ENCODE data around the gene SGTA. TPM values are rescaled to one million over a fixed set of nuclear protein-coding genes. Genes with fewer than 3 reads are reported as not detected.
"Not testable (repeated sequence)": the region's sequence is repeated elsewhere in the genome, so short reads cannot be mapped to it uniquely, and the experiment has no call there.

Gene SGTA, protein sequence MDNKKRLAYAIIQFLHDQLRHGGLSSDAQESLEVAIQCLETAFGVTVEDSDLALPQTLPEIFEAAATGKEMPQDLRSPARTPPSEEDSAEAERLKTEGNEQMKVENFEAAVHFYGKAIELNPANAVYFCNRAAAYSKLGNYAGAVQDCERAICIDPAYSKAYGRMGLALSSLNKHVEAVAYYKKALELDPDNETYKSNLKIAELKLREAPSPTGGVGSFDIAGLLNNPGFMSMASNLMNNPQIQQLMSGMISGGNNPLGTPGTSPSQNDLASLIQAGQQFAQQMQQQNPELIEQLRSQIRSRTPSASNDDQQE
- total RNA-seq (2014; rRNA removed; shearing (Covaris generic)), result 122 and 127 TPM in 2 replicates

DNA sequence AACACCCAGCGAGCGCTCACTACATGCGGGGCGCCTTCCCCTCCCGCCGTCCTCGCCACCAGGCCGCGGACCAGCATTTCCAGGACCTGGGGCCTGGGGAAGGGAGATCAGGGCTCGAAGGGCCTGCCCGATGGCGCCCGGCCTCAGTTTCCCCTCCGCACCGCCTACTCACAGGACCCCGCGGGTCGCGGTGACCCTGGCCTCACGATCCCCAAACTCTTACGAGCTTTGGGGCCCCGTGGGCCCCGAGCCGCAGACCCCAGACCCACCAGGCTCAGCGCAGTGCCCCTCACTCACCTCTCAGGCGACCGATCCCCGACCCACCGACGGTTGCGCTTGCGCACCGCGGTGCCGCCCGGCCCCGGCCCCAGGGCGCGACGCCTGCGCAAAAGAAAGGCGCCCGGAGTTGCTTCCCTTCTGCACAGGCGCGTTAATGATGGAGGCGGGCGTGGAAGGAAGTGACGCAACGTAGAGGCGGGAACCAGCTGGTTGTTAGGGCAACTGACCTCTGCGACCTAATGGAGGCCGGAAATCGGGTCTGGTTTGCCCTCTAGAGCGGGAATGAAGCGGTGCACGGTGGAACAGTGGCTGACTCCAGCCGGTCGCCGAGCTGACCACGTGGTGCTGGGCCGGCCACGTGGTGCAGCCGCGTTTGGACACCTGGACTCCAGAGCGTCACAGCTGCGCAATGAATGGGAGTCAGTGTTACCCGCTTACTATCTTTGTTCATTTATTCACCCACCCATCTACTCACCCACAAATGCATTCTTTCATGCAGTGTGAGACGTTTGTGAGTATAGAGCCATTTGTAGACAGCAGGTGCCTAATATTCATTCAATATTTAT lies at the start of gene SGTA:
Gene SGTA, minus strand, starts transcription at position 338 of the 845 bp plus-strand sequence. CDS start 14,205 bp downstream, outside the sequence.
- DNase-seq (ENCODE audit: low spot score), result peak; percentile 97

DNA sequence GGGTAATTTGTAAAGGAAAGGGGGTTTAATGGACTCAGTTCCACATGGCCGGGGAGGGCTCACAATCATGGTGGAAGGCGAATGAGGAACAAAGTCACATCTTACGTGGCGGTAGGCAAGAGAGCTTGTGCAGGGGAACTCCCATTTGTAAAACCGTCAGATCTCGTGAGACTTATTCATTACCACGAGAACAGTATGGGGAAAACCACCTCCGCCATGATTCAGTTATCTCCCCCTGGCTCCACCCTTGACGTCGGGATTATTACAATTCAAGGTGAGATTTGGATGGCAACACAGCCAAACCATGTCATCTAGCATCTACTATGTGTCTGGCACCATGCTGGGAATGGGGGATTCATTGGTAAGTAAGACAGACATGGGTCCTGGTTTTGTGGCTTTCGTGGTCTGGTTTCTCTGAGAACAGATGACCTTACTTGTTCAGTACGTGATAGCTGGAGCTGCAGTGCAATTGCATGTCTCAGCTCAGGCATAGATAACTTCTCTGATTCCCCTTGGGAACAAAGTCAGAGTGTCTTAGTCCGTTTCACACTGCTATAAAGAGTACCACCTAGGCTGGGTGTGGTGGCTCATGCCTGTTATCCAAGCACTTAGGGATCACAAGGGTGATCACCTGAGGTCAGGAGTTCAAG lies 44.9 kb upstream of the SGTA start:
- no peak for DNase-seq (ENCODE audit: low spot score)

DNA sequence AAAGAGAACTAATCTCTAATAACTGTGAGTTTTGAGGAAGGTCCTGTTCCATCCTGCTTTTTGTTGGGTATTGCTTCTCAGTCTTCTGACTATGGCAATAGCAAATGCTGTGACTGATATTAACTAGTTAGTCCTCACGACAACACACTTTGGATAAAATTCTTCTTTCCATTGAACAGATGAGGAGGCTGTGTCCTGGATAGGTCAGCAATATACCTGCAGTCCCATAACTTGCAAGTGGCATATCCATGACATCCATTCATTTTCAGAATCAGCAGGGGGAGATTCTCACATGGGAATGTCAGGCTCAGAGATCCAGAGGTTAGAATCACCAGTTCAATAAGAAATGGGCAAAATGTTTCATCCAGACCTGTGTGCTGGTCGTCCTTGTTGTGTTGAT lies 43.9 kb upstream of the SGTA start:
- DNase-seq (ENCODE audit: low spot score), result no peak

DNA sequence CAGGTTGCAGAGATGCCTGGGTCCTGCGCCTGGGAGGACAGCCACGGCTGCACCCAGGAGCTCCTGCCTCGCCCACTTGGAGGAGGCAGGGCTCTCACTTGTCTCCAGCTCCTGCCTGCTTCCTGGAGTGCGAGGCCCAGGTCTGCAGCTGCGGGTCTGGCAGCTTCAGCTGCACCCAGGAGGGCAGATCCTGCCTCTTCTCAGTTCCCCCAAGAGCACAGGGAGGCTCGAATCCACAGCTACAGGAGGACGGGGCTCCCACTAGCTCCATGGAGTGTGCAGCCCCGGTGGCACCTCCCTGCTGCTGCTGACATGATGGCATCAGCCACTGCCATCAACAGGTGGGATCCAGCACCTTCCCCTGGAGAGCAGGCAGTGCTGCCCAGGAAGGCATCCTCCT lies 41.1 kb upstream of the SGTA start:
- DNase-seq (ENCODE audit: low spot score), result no peak

DNA sequence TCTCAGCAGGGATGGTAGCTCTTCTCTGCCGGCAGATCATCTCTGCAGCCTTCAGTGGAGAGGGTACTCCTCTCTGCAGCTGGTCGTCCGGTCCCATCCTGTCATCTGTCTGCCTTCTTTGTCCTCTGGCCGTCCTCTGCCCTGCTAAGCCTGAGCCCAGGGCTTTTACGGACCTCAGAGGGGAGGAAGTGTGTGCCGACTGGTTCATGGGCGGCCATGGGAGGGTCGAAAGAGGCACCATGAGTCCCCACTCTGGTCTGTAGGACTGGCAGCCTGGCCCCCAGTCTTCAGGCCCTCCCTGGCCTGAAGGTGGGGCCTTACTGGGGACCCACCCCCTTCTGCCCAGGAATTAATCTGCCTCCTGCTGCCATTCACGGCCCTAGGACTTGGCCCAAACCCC lies 40.6 kb upstream of the SGTA start:
- no peak for DNase-seq (ENCODE audit: low spot score)

DNA sequence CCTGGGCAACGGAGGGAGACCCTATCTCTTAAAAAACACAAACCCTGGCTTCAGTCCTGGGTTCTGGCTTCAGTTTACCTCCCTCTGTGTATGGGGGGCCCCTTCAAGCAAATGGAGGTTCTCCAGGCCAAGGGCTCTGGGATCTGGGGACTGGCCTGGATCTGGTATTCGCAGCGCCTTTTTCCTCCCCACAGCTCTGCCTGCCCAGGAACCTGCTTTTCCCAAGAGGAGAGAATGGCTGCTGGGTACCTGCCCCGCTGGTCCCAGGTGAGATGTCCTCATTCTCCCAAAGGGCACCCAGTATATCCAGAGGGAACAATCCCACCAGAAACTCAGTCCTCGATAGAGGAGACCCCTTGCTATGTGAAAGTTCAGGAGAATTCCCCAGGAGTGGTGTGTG lies 39.8 kb upstream of the SGTA start:
- DNase-seq (ENCODE audit: low spot score), result no peak

DNA sequence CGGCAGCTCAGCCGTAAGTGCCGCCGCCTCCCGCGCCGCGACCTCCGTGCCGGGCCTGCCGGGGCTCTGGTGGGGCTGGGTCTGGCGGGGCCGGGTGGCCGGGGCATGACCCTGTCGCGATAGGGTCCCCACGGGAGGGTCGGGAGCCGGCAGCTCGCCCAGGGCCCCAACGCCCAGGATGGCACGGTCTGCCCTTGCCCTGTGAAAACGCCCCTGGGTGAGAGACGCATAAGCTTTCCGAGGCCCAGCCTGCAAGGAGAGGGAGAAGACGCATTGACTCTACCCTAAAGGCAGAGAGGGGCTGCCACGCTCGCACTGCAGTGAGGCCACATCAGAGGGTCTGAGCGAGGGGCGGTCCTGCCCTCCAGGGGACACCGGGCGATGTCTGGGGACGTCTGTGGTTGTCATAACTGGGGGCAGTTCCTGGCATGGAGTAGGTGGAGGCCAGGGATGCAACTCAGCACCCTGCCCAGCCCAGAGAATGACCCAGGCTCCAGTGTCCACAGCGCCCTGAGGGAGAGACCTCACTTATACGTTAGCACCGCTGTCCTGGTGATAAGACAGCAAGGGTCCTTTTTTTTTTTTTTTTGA lies 37.1 kb upstream of the SGTA start:
- no peak for DNase-seq (ENCODE audit: low spot score)

DNA sequence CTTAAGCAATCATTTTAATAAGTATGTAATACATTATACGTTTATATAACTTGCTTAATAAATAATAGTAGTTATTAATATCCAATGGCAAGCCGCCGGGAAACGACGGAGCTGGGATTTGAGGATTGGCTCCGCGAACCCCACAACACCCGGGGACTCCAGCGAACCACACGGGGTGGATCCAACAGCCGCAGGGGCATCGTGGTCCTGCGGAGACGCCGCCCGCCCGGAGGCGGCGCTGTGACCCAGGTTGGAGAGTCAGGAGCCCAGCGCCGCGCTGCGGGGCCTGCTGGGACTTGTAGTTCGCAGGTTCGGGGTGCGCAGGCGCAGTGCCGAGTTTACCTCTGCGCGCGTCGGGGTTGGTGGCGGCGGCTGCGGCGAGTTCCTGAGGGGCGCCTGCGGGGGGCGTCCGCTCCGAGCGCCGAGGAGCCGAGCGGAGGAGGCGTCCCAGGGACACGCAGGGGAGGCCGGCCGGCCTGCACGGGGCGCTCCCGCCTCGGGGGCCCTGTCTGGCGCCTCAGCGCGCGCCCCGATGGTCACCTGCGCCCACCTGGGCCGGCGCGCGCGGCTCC lies 36.6 kb upstream of the SGTA start, which contains the start of gene ZNF554:
Gene ZNF554, plus strand, starts transcription at position 329 of the 572 bp plus-strand sequence. Its CDS starts 204 bp downstream, at position 533.
- DNase-seq (ENCODE audit: low spot score), result peak; percentile 93

DNA sequence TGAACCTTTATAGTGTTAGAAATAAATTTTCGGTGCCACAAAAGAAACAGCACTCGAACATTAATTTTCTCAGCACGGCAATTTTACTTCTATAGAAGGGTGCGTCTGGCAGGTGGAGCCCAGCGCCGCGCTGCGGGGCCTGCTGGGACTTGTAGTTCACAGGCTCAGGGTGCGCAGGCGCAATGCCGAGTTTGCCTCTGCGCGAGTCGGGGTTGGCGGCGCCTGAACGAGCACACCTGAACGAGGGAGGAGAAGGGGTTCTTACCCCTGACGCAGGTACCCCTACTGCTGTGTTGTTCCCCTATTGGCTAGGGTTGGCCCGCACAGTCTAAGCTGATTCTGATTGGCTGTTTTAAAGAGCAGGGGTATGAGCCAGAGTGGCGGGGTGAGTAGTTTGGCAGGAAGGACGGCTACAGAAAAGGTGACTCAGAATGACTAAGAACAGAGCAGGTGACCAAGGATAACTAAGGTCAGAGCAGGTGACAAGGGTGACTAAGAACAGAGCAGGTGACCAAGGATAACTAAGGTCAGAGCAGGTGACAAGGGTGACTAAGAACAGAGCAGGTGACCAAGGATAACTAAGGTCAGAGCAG lies 34.3 kb upstream of the SGTA start:
- DNase-seq (ENCODE audit: low spot score), result not testable (repeated sequence)

DNA sequence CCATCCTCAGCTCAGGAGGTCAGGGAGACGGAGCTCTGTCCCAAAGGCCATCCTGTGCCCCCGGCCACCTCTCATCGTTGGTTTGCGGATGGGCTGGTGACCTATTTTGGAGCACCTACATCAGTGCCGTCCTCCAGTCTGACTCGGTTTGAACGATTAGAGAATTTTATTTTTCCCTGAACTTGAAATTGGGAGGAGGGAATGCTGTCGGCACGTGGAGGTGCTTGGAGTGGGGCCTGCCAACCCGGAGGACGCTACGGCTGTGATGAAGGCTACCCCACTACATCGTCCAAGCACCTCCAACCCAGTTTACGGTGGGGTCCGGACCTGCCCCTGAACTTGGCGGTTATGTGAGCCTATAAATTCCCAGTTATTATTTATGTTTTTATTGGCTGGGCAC lies 33.6 kb upstream of the SGTA start:
- DNase-seq (ENCODE audit: low spot score), result no peak

DNA sequence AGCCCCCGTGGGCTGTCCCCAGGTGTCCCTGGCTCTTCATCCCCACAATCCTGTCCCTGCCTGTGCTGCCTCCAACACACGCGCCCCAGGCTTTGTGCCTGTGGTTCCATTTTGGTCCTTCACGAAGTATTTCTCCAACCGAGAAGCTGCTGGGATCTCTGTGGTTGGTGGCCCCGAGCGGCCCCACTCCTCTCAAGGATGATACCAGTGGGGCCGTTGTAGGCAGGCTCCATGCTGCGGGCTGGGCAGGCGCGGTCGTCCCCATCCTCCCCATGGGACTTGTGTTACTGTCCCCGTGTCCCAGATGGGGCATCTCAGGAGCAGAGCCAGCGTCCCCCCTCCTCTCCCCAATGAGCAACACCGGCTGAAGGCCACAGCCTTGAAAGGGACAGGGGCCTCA lies 32.9 kb upstream of the SGTA start:
- DNase-seq (ENCODE audit: low spot score), result no peak

DNA sequence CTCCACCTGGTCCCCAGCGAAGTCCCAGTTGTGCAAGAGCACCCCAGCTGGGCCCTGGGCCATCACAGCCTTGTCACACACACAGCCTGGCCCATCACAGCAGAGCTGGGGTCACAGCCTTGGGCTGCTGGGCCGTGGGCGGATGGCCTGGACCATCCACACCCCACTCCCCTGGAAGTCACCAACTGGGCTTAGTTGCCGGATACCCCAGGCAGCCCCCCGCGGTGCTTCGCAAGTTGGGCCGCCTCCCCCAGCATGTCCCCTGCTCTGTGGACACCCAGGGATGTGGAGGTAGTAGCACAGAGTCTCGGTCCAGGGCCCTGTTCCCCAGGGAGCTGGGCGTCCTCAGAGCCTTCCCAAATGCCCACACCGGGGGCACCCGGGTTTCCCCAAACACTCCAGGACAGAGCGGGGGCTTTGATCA lies 32.1 kb upstream of the SGTA start:
- no peak for DNase-seq (ENCODE audit: low spot score)

DNA sequence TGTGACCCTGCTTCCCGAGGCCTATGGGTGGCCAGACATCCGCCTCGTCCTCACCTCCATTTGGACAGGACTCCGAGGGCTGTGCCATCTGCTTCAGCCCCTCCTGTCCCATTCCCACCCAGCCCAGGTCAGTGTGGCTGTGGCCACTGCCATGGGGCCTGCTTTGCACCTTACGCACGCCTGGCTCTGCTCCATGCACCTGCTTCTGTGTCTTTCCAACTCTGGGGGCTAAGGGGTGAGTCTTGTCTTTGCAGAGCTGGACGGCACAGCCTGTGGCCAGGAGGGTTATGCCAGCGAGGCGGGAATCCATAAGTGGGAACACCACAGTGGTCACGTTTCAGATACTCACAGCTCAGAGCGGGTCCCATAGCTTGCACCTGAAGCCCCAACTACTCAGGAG lies 31.4 kb upstream of the SGTA start:
- DNase-seq (ENCODE audit: low spot score), result no peak

DNA sequence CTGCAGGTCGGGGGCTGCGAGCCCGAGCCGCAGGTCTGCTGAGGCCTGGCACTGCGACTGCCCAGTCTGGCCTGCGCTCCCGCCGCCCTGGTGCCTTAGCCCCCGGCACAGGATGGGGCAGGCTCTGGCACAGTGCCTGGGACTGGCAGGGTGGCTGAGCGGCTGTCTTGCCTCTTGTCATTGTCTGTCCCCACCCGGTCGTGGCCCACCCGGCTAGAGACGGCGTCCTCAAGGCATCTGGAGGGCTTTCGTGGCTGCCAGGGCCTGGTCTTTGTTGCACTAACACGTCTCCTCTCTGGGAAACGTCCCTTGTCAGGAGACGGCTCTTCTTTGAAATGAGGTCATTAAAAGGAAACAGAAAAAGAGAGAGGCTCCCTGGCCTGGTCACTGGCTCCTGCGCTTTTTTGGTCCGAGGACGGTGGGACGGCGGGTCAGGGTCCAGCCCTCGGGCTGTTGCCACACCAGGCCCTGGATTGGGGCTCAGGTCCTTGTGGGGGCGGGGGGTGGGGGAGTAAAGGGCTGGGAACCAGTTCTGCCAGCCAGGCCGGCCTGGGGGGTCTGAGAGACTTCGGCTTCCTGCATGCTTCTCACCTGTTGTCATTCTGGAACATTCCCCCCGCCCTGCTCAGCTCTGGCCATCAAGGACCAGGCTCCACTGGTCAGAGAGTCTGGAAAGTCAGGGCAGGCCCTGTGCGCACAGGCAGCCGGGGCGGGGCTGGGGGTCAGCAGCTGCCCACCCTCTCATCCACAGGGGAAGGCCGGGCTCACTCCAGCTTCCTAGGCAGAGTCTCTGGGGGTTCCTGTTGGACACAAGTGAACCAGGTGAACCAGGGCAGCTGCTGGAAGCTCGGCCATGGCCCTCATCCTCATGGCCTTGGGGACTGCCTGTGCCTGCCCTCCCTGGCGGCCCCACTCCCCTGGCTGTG lies 30.4 kb upstream of the SGTA start:
- DNase-seq (ENCODE audit: low spot score), result no peak

DNA sequence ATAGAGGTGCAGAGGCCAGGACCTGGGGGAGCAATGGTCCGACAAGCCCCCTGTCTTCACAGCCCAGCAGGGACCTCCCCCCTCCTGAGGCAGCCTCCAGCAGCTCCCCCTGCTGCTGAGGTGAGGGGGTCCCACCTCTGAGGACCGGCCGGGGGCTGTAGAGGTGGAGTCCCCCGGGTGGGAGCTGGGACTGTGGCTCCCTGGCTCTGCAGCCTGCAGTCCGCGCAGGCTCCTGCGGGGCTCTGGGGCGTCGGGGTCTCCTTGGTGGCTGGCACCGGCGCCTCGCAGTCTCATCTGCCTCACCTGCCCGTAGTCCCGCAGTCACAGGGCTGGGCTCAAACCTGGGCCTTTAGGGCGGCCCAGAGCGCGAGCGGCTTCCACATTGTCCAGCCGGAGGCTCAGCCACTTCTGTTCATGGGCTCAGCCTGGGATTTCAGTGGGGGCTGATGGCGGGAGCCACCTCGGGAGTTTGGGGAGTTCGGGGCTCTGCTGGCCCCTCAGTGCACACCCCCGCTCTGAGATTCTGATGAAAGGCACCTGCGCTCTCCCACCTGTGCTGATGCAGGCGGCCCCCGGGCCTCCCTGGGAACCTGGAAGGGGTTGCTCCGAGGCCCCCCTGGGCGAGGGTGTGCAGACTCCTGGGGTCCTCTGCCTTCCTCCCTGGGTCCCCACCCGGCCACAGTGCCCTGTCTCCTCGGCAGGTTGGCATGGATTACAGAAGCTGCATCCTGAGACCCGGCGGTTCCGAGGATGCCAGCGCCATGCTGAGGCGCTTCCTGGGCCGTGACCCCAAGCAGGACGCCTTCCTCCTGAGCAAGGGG lies 29.6 kb upstream of the SGTA start:
- DNase-seq (ENCODE audit: low spot score), result no peak

DNA sequence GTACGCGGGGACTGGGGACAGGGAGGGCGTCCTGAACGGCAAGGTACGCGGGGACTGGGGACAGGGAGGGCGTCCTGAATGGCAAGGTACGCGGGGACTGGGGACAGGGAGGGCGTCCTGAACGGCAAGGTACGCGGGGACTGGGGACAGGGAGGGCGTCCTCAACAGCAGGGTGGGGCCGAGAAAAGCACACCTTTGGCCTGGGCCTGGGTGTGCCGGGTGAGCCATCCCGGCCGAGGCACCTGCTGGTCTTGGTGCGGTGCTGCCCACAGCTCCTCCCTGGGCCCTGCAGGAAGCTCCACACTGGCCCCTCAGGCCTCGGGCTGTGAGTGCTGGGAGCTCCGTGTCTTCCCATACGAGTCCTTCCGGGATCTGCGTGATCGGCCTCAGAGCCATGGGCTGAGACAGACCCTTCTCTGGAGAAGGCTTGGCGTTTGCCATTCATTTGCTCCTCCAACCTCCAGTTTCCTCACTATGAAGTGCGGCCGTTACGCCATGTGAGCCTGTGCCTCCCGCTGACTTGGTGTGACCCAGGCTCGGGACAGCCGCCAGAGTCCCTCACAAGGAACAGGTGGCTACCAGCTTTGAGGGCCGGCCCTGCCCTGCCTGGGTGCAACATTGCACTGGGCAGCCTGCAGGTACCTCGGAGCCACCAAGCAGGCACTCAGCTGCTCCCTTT lies 28.8 kb upstream of the SGTA start:
- no peak for DNase-seq (ENCODE audit: low spot score)

DNA sequence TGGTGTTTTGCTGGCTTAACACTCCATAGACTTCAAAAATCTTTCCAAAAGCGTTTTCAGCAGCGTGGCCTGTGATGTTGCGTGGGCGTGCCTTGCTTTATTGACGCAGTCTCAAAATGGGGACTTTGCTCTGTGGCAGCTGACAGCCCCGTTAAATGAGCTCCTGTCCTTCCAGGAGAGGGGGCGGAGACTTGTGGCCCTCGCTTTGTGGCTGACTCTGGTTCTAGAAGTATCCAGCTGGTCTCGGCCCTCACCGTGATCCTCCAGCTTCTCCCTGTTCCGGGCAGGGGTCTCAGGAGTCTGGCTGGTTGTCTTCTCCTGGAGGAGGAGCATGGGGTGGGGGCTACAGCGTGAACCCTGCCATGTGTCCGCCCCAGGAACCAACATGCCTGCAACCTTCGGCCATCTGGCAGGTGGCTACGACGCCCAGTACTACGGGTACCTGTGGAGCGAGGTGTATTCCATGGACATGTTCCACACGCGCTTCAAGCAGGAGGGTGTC lies 28.2 kb upstream of the SGTA start:
- no peak for DNase-seq (ENCODE audit: low spot score)

Measured in HT-29 (cell line).